Measurements from ENCODE around the gene JPT1. TPM values are rescaled to one million over a fixed set of nuclear protein-coding genes. Genes with fewer than 3 reads are reported as not detected.

JPT1 gene
- total and polyA plus RNA-seq, 2 experiments from 2014 or later: 278 to 903 TPM

- Histone ChIP-seq H3K79me2 (replicated peaks; ENCODE audit: insufficient read depth) (peaks cover 67% of the 10 kb centered on the region), H3K9me2 (ENCODE audit: insufficient read depth) (no peaks in the 10 kb centered on the region), H3K4me2 (peak overlapping the region; percentile 79), H2AFZ (no peak overlapping the region), H3K27me3 (ENCODE audit: insufficient read depth) (no peaks in the 10 kb centered on the region), H3K27ac (ENCODE audit: low read depth) (peak overlapping the region; percentile 15; the same call in 1 of the 2 replicates), H3K4me3 (peak overlapping the region; percentile 63), H3K4me1 (ENCODE audit: insufficient read depth) (peaks cover 27% of the 10 kb centered on the region), H3F3A (replicated peaks; ENCODE audit: low read depth) (peaks cover 33% of the 10 kb centered on the region), H4K20me1 (replicated peaks; ENCODE audit: insufficient read depth) (peaks cover 47% of the 10 kb centered on the region), H3K36me3 (ENCODE audit: insufficient read depth) (peaks cover 16% of the 10 kb centered on the region)
- Mint-ChIP-seq H3K36me3 (ENCODE audit: low read depth) (peaks cover 44% of the 10 kb centered on the region), H3K4me3 (peak overlapping the region; percentile 93), H3K27ac (peak overlapping the region; percentile 87), H3K4me1 (peaks cover 31% of the 10 kb centered on the region), H3K27me3 (ENCODE audit: insufficient read depth, low read depth, poor library complexity) (peaks cover 19% of the 10 kb centered on the region), H3K9me3 (peaks cover 2% of the 10 kb centered on the region; the same call in 1 of the 3 replicates)
- DNase-seq (ENCODE audit: low spot score) (no peak), ATAC-seq (no peak)
- TF ChIP-seq, protein P1, sequence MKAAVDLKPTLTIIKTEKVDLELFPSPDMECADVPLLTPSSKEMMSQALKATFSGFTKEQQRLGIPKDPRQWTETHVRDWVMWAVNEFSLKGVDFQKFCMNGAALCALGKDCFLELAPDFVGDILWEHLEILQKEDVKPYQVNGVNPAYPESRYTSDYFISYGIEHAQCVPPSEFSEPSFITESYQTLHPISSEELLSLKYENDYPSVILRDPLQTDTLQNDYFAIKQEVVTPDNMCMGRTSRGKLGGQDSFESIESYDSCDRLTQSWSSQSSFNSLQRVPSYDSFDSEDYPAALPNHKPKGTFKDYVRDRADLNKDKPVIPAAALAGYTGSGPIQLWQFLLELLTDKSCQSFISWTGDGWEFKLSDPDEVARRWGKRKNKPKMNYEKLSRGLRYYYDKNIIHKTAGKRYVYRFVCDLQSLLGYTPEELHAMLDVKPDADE (IDR thresholded peaks at IDR 0.05): no peak
- TF ChIP-seq ZNF114 (CRISPR knock-in tag; IDR thresholded peaks at IDR 0.05) (no peak), ZNF462 (CRISPR knock-in tag; IDR thresholded peaks at IDR 0.05) (no peak), EZH2 (IDR thresholded peaks at IDR 0.05; ENCODE audit: low read depth, unreplicated experiment) (no peak), STAT1 (IDR thresholded peaks at IDR 0.05; ENCODE audit: unreplicated experiment) (no peak), JUNB (IDR thresholded peaks at IDR 0.05; ENCODE audit: unreplicated experiment) (no peak), CREB1 (CRISPR knock-in tag; IDR thresholded peaks at IDR 0.05; ENCODE audit: low read depth) (no peak), EZH2phosphoT487 (IDR thresholded peaks at IDR 0.05; ENCODE audit: unreplicated experiment) (no peak), NANOG (IDR thresholded peaks at IDR 0.05; ENCODE audit: borderline replicate concordance) (no peak), ZNF331 (CRISPR knock-in tag; IDR thresholded peaks at IDR 0.05; ENCODE audit: low read depth) (no peak), POLR2AphosphoS5 (IDR thresholded peaks at IDR 0.05; ENCODE audit: low read depth) (no peak), CTCF (conservative IDR thresholded peaks at IDR 0.05; ENCODE audit: low read depth in 2 of 2) (no peak)
- TF ChIP-seq, protein P2, sequence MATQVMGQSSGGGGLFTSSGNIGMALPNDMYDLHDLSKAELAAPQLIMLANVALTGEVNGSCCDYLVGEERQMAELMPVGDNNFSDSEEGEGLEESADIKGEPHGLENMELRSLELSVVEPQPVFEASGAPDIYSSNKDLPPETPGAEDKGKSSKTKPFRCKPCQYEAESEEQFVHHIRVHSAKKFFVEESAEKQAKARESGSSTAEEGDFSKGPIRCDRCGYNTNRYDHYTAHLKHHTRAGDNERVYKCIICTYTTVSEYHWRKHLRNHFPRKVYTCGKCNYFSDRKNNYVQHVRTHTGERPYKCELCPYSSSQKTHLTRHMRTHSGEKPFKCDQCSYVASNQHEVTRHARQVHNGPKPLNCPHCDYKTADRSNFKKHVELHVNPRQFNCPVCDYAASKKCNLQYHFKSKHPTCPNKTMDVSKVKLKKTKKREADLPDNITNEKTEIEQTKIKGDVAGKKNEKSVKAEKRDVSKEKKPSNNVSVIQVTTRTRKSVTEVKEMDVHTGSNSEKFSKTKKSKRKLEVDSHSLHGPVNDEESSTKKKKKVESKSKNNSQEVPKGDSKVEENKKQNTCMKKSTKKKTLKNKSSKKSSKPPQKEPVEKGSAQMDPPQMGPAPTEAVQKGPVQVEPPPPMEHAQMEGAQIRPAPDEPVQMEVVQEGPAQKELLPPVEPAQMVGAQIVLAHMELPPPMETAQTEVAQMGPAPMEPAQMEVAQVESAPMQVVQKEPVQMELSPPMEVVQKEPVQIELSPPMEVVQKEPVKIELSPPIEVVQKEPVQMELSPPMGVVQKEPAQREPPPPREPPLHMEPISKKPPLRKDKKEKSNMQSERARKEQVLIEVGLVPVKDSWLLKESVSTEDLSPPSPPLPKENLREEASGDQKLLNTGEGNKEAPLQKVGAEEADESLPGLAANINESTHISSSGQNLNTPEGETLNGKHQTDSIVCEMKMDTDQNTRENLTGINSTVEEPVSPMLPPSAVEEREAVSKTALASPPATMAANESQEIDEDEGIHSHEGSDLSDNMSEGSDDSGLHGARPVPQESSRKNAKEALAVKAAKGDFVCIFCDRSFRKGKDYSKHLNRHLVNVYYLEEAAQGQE (IDR thresholded peaks at IDR 0.05; ENCODE audit: unreplicated experiment): no peak
Observed at GRCh38 chr17:75152523-75152921, 1.8 kb downstream of the JPT1 start.
